HG03060 (cell line): Measurements from ENCODE around the gene TRPM2.
"Not testable (repeated sequence)": the region's sequence is repeated elsewhere in the genome, so short reads cannot be mapped to it uniquely, and the experiment has no call there.

Source experiments
- ATAC-seq: cut with Tn5 transposase; IDR thresholded peaks from one replicate; pipeline ENCODE4 v1.9.1; 2021; ENCODE audit warnings: low read depth, moderate number of reproducible peaks; ENCODE audit not compliant: unreplicated experiment

Gene TRPM2

DNA sequence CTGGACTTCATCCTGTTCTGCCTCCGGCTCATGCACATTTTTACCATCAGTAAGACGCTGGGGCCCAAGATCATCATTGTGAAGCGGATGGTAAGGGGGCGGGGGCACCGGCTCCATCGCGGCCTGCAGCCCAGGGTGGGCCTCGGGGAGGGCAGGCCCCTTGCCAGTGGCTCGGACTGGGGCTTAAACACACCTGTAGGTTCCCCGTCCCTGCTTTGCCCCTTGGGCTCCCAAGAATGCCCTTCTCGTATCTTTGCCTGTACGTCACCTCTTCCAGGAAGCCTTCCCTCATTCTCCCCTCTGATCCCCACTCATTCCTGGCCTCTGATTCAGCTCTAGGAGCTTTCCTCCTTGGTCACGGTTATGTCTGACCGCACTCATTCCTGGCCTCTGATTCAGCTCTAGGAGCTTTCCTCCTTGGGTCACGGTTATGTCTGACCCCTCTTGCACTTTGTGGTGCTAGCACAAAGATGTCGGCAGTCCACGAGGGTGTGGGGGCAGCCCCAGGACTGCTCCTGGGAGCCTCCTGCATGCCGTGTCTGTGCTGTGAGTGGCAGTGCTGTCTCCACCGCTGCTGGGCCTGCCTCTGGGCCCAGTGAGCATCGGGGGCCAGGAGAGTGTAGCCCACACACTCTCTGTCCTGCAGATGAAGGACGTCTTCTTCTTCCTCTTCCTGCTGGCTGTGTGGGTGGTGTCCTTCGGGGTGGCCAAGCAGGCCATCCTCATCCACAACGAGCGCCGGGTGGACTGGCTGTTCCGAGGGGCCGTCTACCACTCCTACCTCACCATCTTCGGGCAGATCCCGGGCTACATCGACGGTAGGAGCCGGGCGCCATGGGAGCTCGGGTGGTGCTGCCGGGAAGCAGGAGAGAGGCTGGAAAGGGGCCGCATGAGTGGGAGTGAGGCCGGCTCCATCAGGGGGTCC, 52.8 kb downstream of the TRPM2 start:
- no peak for ATAC-seq

DNA sequence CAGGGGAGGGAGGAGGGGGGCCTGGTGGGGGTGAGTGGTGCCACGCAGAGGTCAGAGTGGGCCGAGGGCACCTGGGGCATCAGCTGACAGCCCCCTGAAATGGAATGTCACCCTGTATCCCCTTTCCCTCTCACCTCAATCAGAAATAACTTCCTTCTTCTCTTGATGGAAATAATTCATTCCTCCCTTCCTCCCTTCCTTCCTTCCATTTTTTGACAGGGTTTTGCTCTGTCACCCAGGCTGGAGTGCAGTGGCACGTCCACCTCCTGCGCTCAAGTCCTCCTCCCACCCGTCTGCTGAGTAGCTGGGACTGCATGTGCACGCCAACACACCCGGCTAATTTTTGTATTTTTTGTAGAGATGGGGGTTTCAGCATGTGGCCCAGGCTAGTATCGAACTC, 53.5 kb downstream of the TRPM2 start:
- no peak for ATAC-seq

DNA sequence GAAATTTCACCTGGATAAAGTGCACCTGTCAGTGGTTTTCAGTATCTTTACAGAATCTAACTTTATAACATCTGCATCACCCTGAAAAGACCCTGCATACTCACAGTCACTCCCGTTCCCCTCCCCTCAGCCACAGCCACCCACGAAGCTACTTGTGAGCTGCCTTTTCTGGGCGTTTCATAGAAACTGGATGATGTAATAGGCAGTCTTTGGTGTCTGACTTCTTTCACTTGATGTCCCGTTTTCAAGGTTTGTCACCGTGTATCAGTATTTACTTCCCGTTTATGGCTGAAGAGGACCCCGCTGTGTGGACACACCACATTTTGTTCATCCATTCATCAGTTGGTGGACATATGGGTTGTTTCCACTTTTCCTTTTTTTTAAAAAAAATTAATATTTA, 54.1 kb downstream of the TRPM2 start:
- no peak for ATAC-seq

DNA sequence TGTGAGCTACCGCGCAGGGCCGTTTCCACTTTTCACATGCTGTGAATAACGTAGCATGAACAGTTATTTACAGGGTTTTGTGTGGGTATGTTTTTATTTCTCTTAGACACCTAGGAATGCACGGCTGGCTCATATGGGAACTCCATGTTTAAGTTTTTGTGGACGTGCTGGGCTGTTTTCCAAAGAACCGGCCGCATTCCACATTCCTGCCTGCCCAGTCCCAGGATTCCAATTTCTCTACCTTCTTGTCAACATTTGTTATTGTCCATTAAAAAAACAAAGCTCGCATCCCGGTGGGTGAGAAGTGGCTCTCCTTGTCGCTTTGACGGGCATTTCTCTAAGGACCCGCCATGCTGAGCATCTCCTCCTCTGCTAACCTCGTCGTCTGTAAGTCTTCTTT, 54.8 kb downstream of the TRPM2 start:
- no peak for ATAC-seq

DNA sequence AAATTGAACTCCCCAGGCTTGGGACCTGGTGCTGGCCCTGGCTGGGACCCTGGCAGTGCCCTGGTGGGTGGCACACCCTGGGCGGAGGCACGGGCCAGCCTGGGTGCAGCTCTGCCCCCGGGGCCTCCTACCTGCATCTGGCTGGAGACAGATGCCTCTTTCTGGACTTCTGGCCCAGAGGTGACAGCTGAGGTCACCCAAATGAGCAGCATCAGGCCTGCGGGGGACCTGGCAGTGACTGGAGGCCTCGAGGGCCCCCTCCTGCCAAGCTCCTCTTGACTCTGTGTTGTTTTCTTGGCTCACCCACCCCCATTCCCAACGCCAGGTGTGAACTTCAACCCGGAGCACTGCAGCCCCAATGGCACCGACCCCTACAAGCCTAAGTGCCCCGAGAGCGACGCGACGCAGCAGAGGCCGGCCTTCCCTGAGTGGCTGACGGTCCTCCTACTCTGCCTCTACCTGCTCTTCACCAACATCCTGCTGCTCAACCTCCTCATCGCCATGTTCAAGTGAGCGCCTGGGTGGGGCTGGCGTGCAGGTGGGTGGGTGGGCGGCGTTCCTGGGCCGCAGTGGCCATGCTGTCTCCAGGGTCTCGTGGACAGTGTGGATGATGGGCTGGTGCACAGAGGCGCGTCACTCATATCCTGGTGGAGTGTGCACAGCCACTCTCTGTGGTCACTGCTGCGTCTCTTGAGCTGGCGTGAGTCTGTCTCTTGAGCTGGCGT, 60.3 kb downstream of the TRPM2 start:
- ATAC-seq, result no peak

DNA sequence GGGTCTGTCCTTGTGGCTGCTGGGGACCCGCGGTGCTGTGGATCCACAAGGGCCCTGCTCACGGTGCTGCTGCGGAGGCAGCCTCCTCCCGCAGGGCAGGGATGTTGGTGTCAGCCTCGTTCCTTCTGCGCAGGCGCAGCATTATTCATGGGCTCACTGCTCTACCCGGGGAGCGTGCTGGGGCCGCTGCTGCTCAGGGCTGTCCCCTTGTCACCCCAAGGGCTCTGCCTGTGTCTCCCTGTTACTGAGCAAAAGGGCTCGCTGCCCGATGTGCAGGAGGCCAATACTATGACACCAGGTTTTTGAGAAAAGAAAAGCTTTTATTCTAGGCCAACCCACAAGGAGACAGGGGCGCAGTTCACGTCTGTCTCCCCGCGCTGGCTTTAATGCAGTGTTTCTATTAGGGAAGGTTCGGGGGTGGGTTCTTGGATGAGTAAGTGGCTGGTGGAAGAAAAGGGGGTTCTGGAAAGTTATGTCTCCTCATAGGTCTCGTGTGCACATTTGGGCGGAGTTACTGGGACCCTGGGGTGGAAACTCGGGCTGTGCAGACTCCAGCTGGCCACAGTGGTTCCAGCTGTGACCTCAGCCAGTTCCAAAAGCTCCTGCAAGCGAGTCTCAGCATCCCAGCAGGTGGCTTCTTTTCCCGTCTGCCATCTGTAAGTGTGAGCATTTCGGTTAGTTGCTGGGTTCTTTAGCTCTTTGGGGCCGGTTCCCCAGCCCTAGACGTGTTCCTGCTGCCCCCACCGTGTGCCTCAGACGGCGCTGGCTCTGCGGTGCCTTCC, 61.1 kb downstream of the TRPM2 start:
- ATAC-seq, result no peak

DNA sequence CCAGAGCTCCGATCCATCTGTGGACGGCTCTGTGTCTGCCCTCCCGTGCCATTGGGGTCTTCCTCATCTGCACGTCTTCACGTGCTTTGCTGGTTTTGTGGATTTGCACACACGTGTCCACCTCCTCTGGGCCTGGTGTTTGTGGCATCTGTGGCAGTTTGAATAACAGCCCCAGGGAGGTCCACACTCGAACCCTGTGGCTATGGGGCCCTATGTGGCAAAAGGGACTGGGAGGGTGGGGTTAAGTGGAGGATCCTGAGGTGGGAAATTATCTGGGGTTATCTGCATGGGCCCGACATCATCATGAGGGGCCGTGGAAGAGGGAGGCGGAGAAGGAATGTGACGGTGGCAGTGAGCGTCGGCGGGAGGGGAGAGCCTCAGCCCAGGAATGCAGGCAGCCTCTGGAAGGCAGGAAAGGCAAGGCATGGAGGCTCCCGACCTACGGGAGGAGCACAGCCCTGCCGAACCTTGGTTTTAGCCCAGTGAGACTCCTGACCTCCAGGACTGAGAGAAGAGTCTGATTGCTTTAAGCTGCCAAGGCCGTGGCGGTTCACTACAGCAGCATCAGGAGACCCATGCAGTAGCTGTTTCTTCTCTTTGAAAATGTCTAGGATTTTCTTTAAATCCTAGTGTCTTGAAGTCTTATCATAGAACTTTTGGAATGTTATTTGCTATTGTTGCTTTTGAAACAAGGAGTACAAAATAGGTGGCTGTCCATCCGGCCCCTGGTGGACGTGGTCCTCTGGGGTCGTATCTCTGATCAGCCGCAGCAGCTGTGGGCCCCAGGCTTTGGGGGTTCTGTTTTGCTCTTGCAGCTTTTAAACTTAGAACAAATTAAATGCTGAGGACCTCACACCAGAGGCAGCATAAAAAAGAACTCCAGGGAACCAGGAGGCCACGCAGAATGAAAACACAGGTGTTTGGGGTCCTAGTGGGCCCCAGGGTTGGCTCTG, 61.9 kb downstream of the TRPM2 start:
- no peak for ATAC-seq

DNA sequence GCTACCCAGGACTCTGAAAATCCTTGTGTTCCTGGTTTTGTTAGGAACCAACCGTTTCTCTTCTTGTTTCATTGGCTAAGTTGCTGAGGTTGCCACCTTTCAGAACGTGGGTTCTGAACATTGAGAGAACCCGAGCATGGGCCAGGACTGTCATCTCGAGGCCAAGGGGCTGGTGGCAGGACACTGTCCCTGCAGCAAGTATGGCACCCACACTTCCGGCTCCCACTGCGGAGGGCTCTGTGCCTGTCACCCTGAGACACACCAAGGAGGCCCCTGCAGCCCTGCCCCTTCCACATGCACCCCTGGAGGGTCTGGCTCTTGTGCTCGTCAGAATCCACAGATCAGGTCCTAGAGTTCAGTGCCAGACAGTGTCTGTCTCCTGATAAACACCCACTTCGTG, 62.8 kb downstream of the TRPM2 start:
- ATAC-seq, result no peak

DNA sequence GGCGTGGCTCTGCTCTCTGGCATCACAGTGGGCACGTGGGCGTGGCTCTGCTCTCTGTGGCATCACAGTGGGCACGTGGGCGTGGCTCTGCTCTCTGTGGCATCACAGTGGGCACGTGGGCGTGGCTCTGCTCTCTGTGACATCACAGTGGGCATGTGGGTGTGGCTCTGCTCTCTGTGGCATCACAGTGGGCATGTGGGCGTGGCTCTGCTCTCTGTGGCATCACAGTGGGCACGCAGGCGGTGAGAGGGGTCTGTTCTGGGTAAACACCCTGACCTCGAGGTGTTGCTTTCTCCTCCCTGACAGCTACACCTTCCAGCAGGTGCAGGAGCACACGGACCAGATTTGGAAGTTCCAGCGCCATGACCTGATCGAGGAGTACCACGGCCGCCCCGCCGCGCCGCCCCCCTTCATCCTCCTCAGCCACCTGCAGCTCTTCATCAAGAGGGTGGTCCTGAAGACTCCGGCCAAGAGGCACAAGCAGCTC, 64.2 kb downstream of the TRPM2 start:
- ATAC-seq, result not testable (repeated sequence)

DNA sequence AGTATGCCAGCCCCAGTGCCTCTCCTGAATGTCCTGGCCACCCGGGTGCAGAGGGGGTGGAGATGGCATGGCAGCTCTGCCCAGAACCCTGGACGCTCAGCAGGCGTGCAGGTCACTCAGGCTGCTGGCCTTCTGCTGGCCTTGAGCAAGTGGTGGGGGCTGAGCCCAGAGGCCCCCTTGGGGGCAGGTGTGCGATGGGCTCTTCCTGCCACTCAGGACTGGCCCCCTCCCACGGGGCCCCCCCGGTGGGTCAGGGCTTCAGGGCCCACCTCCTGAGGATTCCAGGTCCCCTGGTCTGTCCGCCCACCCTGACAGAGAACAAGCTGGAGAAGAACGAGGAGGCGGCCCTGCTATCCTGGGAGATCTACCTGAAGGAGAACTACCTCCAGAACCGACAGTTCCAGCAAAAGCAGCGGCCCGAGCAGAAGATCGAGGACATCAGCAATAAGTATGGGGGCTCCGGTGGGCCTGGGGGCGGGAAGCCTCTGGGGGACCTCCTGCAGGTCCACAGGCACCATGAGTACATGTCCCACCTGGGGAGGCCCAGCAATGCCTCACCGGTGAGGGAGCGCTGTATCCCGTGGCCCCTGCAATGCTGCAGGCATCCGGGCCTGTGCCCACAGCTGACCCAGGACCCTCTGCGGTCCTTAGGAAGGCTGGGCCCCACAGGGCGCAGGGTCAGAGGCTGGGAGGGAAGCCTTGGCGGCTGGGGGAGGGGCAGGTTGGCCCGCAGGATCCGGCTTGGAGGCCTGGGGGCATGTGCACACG, 64.9 kb downstream of the TRPM2 start:
- ATAC-seq, result no peak

DNA sequence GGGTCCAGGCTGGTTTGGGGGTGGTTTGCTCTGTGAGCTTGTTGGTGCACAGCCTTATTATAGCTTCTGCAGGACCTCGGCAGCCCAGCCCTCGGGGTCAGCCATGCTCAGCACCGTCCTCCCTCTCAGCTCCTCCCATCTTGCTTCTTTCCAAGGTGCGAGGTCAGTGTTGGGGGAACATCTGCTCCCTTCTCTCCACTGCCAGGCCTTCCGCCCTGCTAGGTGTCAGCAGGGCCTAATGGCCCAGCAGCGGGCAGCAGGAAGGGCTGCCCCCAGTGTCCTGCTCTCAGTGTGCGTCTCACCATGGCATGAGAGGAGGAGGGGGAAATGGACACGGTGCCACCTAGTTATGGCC, 65.4 kb downstream of the TRPM2 start:
- ATAC-seq, result no peak

DNA sequence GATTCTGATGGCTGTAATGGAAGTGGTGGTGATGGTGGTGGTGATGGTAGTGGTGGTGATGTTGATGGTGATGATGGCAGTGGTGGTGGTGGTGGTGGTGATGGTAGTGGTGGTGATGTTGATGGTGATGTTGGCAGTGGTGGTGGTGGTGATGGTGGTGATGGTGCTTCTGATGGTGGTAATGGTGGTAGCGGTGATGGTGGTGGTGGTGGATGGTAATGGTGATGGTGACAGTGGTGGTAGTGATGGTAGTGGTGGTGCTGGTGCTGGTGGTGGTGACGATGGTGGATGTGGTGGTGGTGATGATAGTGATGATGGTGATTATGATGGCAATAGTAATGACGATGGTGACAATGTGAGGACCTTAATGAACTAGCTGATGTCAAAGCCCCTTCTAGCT, 66.3 kb downstream of the TRPM2 start:
- ATAC-seq, result no peak

DNA sequence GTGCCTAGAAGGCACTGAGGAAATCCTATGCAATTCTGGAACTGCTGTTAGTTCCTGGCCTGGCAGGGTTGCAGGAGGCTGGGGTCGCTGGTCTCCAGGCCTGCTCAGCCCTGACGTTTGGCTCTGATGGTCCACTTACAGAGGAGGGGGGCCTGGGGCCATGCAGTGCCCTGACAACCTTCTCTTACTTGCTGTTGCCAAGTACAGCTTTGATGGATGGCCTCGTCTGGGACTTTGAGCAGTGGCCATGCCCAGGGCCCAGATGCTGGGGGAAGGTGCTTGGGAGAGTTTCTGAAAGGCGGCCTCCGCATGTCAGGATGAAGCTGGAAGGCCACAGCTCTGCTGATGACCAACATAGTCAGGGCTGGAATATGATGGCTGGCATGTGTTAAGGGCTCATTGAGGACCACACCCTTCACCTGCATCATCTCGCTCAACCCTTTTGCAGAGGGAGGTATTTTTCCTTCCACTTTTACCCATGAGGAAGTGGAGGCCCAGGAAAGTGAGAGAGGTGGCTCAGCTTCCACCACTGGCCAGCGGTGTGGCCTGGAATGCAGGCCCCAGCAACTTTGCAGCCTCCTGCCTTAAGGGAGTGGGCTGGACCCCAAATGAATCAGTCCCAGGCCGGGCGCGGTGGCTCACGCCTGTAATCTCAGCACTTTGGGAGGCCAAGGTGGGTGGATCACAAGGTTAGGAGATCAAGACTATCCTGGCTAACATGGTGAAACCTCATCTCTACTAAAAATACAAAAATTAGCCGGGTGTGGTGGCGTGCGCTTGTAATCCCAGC, 67.2 kb downstream of the TRPM2 start:
- ATAC-seq, result no peak

DNA sequence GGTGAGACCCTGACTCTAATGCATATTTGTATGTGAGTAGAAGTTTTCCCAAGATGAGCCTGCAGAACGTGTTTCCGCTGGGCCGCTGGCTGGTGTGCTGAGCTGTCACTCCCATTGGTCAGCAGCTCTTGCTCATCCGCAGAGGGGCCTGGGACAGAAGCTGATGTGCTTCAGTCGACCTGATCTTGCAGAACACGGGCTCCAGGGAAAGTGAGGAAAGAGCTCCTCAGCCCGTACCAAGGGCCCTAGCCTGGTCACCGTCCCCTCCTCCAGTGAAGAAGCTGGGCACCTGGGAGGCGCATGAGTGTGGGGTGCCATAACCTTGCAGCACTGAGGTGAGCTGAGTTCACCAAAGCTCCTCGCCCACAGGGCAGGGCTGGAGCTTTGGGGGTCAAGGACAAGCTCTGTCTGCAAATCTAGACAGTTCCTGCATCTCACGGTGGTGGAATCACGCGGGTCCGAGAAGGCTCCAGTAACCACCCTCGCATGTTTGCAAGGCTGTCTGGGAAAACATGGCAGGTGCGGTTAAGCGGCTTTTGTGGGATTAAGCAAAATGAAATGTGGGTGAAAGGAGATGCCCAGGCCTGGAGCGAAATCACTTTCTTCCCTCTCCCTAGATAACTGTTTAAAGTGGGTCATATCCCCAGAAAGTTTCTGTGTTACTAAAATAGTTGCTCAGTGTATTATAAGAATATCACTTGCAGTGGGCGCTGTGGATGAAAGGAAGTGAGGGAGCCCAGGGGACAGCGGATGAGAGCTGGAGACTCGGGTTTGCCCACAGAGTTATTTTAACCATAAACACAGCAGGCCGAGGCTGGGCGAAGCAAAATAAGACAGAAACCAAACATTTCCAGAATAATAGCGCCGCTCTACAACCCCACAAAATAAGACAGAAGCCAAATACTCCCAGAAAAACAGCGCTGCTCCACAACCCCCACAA, 68.8 kb downstream of the TRPM2 start:
- no peak for ATAC-seq

DNA sequence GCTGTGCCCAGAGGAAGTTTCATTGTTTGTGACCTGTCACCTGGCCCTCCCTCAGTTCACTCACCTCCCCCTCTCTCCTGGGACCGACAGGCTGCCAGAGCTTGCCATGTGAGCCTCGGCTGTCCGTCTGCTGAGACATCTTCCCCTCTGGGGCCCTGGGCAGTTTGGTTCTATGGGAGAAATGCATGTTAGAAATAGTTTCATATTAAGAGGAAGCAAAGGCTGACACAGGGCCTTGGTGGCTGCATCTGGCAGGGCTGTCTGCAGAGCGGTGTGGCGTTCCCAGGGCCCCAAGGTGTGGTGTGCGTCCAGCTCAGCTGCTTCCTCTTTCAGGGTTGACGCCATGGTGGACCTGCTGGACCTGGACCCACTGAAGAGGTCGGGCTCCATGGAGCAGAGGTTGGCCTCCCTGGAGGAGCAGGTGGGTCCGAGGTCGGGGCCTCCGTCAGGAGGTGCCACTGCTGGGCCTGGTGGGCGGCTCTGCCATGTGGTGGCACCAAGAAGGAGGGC, 69.9 kb downstream of the TRPM2 start:
- ATAC-seq, result no peak

DNA sequence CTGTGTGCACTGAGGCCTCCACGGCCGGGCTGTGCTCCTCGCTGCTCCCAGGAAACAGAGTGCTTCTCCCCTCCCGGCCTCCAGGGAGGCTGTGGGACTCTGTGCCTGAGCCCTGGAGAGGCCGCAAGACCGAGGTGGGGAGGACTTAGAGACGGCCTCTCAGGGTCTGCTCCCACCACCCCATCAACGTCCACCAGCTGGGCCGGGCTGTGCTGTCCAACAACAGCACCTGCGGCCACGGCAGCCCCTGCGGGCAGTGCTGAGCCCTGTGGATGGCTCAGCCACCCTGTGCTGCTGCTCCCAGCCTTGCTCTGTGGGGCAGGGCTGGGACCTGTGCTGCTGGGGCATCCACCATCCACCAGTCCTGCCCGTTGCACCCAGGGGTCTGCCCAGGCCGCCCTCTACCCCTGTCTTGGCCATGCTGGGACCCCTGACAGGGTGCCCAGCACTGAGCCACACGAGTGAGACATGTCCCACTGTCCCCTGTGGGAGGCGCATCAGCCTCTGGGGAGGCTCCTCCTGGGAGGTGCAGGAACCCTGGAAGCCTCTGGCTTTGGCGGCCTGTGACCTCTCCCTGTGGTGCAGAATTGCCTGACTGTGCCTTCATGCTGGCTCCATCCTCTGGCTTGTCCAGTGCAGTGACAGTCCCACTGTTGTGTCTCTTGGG, 70.7 kb downstream of the TRPM2 start:
- no peak for ATAC-seq
